Mesenchymal stem cell (in vitro differentiated cells and primary cell): Measurements from ENCODE around the gene MBD6. TPM values are rescaled to one million over a fixed set of nuclear protein-coding genes. Genes with fewer than 3 reads are reported as not detected.
A peak's percentile ranks its signal among the peaks of the same experiment; 100 is the strongest.

Experiments
- DNase-seq: peaks from one replicate; pipeline ENCODE4 v3.0.0-alpha.2; 2013
- H2AFZ ChIP-seq: one replicate; pipeline ENCODE4 v1.6.1; 2013; ENCODE audit warnings: low read depth, mild to moderate bottlenecking, control low read depth, inconsistent platforms, low read length, moderate library complexity
- H2AK5ac ChIP-seq: 2 replicates; pipeline ENCODE4 v1.6.1; 2013; ENCODE audit warnings: low read length, moderate library complexity, mild to moderate bottlenecking, inconsistent platforms; ENCODE audit not compliant: severe bottlenecking
- H2BK120ac ChIP-seq: one replicate; pipeline ENCODE4 v1.6.1; 2013; ENCODE audit warnings: low read depth, mild to moderate bottlenecking, inconsistent platforms, low read length, moderate library complexity
- H2BK12ac ChIP-seq, 2 experiments: one replicate each; pipeline ENCODE4 v1.6.1; 2013; ENCODE audit warnings: inconsistent platforms in 2 of 2, low read length in 2 of 2, mild to moderate bottlenecking in 2 of 2, moderate library complexity in 2 of 2, control low read depth in 1 of 2
- H2BK15ac ChIP-seq: one replicate; pipeline ENCODE4 v1.6.1; 2013; ENCODE audit warnings: mild to moderate bottlenecking, low read depth, inconsistent platforms; ENCODE audit not compliant: poor library complexity, severe bottlenecking
- H2BK5ac ChIP-seq: 2 replicates; pipeline ENCODE4 v1.6.1; 2013; ENCODE audit warnings: low read depth, mild to moderate bottlenecking, low read length, control low read depth, inconsistent platforms; ENCODE audit not compliant: poor library complexity, severe bottlenecking
- H3K14ac ChIP-seq, 2 experiments: one replicate each; pipeline ENCODE4 v1.6.1; 2013; ENCODE audit warnings: inconsistent platforms in 2 of 2, low read length in 2 of 2, control low read depth in 1 of 2, mild to moderate bottlenecking in 1 of 2, moderate library complexity in 1 of 2
- H3K18ac ChIP-seq, 2 experiments: one replicate each; pipeline ENCODE4 v1.6.1; 2013; ENCODE audit warnings: inconsistent platforms in 2 of 2, low read length in 2 of 2, control low read depth in 1 of 2, low read depth in 1 of 2, mild to moderate bottlenecking in 1 of 2
- H3K23ac ChIP-seq, 2 experiments: one replicate each; pipeline ENCODE4 v1.6.1; 2013; ENCODE audit warnings: inconsistent platforms in 2 of 2, low read length in 2 of 2, mild to moderate bottlenecking in 2 of 2, moderate library complexity in 2 of 2, control low read depth in 1 of 2
- H3K27ac ChIP-seq: 2 replicates; pipeline ENCODE4 v1.5.1; 2013; ENCODE audit warnings: mild to moderate bottlenecking, moderate library complexity, low read length, control low read depth, inconsistent platforms; ENCODE audit not compliant: poor library complexity, severe bottlenecking
- H3K27me3 ChIP-seq, 2 experiments: 2 replicates each; pipeline versions ENCODE4 v1.6.1 to v1.7.0; 2013; ENCODE audit warnings: low read length in 2 of 2, mild to moderate bottlenecking in 2 of 2, moderate library complexity in 2 of 2, control low read depth in 1 of 2, inconsistent platforms in 1 of 2; ENCODE audit not compliant: control insufficient read depth in 1 of 2, insufficient read depth in 1 of 2
- H3K36me3 ChIP-seq, 2 experiments: 2 replicates each; pipeline versions ENCODE4 v1.6.1 to v1.7.0; 2013; ENCODE audit warnings: low read length in 2 of 2, control low read depth in 1 of 2, inconsistent platforms in 1 of 2, low read depth in 1 of 2, mild to moderate bottlenecking in 1 of 2; ENCODE audit not compliant: insufficient read depth in 2 of 2, control insufficient read depth in 1 of 2
- H3K4ac ChIP-seq, 2 experiments: one replicate each; pipeline ENCODE4 v1.6.1; 2013; ENCODE audit warnings: inconsistent platforms in 2 of 2, low read length in 2 of 2, mild to moderate bottlenecking in 2 of 2, moderate library complexity in 2 of 2, control low read depth in 1 of 2, low read depth in 1 of 2
- H3K4me1 ChIP-seq: 2 replicates; pipeline ENCODE4 v1.6.1; 2013; ENCODE audit warnings: low read depth, low read length, control low read depth; ENCODE audit not compliant: control insufficient read depth, insufficient read depth
- H3K4me2 ChIP-seq: 2 replicates; pipeline ENCODE4 v1.6.1; 2013; ENCODE audit warnings: low read length, mild to moderate bottlenecking, inconsistent platforms; ENCODE audit not compliant: poor library complexity, severe bottlenecking
- H3K4me3 ChIP-seq, 2 experiments: 2 replicates each; pipeline versions ENCODE4 v1.5.1 to v1.7.0; 2013; ENCODE audit warnings: low read length in 2 of 2, mild to moderate bottlenecking in 2 of 2, control low read depth in 1 of 2, low read depth in 1 of 2; ENCODE audit not compliant: insufficient read depth in 1 of 2
- H3K79me1 ChIP-seq: replicated peaks from 2 replicates; pipeline ENCODE4 v1.6.1; 2013; ENCODE audit warnings: mild to moderate bottlenecking, control low read depth, low read length, inconsistent platforms; ENCODE audit not compliant: poor library complexity, severe bottlenecking
- H3K9ac ChIP-seq: 2 replicates; pipeline ENCODE4 v1.7.0; 2013; ENCODE audit warnings: mild to moderate bottlenecking, low read length, moderate library complexity
- H3K9me3 ChIP-seq: 2 replicates; pipeline ENCODE4 v1.7.0; 2013; ENCODE audit warnings: mild to moderate bottlenecking, low read length; ENCODE audit not compliant: control insufficient read depth
- H4K8ac ChIP-seq: one replicate; pipeline ENCODE4 v1.6.1; 2013; ENCODE audit warnings: inconsistent platforms, mild to moderate bottlenecking, low read length, moderate library complexity
- H4K91ac ChIP-seq: one replicate; pipeline ENCODE4 v1.6.1; 2013; ENCODE audit warnings: mild to moderate bottlenecking, low read length, inconsistent platforms
- WGBS: methylation state at CpG from one replicate; pipeline ENCODE4 v1.1.7; 2013; ENCODE audit warnings: mixed read lengths; 5-methylcytosine and 5-hydroxymethylcytosine counted together
- polyA plus RNA-seq, 2 experiments: library from polyadenylated mRNA; stranded (reverse); fragments of 200-250 nt; gene quantifications; one replicate each; pipeline ENCODE4 v1.2.3, GENCODE V29; 2013

The MBD6 gene, protein sequence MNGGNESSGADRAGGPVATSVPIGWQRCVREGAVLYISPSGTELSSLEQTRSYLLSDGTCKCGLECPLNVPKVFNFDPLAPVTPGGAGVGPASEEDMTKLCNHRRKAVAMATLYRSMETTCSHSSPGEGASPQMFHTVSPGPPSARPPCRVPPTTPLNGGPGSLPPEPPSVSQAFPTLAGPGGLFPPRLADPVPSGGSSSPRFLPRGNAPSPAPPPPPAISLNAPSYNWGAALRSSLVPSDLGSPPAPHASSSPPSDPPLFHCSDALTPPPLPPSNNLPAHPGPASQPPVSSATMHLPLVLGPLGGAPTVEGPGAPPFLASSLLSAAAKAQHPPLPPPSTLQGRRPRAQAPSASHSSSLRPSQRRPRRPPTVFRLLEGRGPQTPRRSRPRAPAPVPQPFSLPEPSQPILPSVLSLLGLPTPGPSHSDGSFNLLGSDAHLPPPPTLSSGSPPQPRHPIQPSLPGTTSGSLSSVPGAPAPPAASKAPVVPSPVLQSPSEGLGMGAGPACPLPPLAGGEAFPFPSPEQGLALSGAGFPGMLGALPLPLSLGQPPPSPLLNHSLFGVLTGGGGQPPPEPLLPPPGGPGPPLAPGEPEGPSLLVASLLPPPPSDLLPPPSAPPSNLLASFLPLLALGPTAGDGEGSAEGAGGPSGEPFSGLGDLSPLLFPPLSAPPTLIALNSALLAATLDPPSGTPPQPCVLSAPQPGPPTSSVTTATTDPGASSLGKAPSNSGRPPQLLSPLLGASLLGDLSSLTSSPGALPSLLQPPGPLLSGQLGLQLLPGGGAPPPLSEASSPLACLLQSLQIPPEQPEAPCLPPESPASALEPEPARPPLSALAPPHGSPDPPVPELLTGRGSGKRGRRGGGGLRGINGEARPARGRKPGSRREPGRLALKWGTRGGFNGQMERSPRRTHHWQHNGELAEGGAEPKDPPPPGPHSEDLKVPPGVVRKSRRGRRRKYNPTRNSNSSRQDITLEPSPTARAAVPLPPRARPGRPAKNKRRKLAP
- polyA plus RNA-seq (2013, experiment 1 of 2): 44.2 TPM
- 40.9 TPM for polyA plus RNA-seq (2013, experiment 2 of 2)

DNA sequence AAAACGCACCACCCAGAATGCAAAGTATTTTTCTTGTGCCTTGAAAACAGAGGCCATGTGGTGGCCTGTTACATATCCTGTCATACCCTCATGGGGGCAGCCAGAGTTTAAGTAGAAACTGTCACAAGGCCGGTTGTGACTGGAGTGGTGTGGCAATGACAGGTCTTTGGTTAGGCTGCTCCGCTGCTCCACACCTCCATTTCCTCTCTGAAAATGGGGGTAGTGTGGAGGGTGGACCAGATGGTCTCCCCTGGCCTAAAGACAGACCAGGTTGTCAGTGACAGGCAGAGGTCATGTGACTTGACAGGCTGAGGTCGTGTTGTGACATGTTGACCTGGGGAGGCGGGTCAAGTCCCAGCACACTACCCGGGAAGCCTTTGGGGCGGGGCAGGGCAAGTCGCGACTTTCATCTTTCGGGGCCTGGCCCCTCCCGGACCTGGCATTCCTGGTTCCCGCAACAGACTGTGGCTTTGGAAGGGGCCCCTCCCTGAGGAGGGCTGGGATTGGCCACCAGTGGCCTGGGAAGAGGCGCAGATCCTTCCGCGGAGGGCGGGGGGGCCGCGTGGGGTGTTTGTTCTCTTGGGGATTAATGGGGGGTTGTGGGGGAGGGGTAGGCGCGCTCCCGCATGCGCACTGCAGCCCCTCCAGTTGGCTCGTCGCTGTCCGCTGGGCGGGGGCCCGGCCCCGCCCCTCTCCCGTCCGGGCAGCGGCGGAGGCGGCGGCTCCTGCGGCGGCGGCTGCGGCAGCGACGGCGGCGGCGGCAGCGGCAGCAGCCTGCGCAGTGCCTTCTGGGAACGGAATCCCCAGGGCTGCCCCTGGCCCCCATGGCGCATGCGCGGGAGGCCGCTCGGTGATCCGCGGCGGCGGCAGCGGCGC, at the start of gene MBD6:
TSS of gene MBD6 (plus strand) at position 814 of the 876 bp plus-strand sequence. CDS start 1,480 bp downstream, outside the sequence.
- peak within 1 kb of the TSS; percentile 87 for H4K8ac ChIP-seq
- peak within 1 kb of the TSS; percentile 91 to 94 for H3K4ac ChIP-seq
- H2BK120ac ChIP-seq: peak within 1 kb of the TSS; percentile 98
- peaks cover 14% of the 10 kb centered on the region for H3K79me1 ChIP-seq
- H2BK12ac ChIP-seq: peak within 1 kb of the TSS; percentile 89 to 100
- H3K18ac ChIP-seq: peak within 1 kb of the TSS; percentile 97 to 98
- H3K27ac ChIP-seq: peak within 1 kb of the TSS; percentile 99
- peaks cover 39% of the 10 kb centered on the region for H3K4me1 ChIP-seq
- peak; percentile 94 for DNase-seq
- H3K4me3 ChIP-seq: peak within 1 kb of the TSS; percentile 75 to 95
- H3K36me3 ChIP-seq: peaks cover 32 to 47% of the 10 kb centered on the region in 2 experiments
- H2AK5ac ChIP-seq: peak within 1 kb of the TSS; percentile 94
- H3K9me3 ChIP-seq: no peaks in the 10 kb centered on the region
- no peaks in the 10 kb centered on the region for H3K27me3 ChIP-seq
- H4K91ac ChIP-seq: peak within 1 kb of the TSS; percentile 95
- H2BK5ac ChIP-seq: peak within 1 kb of the TSS; percentile 63
- H3K23ac ChIP-seq: peak within 1 kb of the TSS in 1 of 2 experiments; percentile 75
- peak within 1 kb of the TSS; percentile 66 for H3K4me2 ChIP-seq
- WGBS: 1% methylated on average over 12 of the region's 57 CpGs
- peak within 1 kb of the TSS in 1 of 2 experiments; percentile 19 for H3K14ac ChIP-seq
- H3K9ac ChIP-seq: peak within 1 kb of the TSS; percentile 95
- peak within 1 kb of the TSS; percentile 97 for H2BK15ac ChIP-seq
- peak within 1 kb of the TSS; percentile 55 for H2AFZ ChIP-seq

GRCh38 chr12:57473392-57473791, 49.2 kb upstream of the MBD6 start:
- H3K4me2 ChIP-seq: no peak overlapping the region

GRCh38 chr12:57473886-57474285, 48.7 kb upstream of the MBD6 start:
- Histone ChIP-seq H3K23ac (no peak overlapping the region), H2AFZ (no peak overlapping the region), H4K91ac (no peak overlapping the region), H3K4ac (no peak overlapping the region), H3K9me3 (no peaks in the 10 kb centered on the region), H4K8ac (no peak overlapping the region), H3K27ac (no peak overlapping the region), H3K18ac (no peak overlapping the region), H2BK12ac (no peak overlapping the region), H3K4me2 (no peak overlapping the region), H3K27me3 (peaks cover 86 to 98% of the 10 kb centered on the region in 2 experiments), H3K14ac (no peak overlapping the region), H2AK5ac (no peak overlapping the region), H3K9ac (no peak overlapping the region), H3K4me1 (peaks cover 14% of the 10 kb centered on the region), H2BK5ac (no peak overlapping the region), H3K36me3 (no peaks in the 10 kb centered on the region), H2BK15ac (no peak overlapping the region), H3K4me3 (no peak overlapping the region), H3K79me1 (no peaks in the 10 kb centered on the region), H2BK120ac (no peak overlapping the region)
- WGBS: 45% methylated on average over 2 of the region's 5 CpGs
- no peak for DNase-seq

More at GRCh38 chr12:57473392-57473791, 49.2 kb upstream of the MBD6 start:
- Histone ChIP-seq H3K27me3 (peaks cover 86 to 96% of the 10 kb centered on the region in 2 experiments), H3K14ac (no peak overlapping the region), H4K91ac (no peak overlapping the region), H3K36me3 (no peaks in the 10 kb centered on the region), H3K79me1 (no peaks in the 10 kb centered on the region), H2AFZ (no peak overlapping the region), H2BK120ac (no peak overlapping the region), H3K4me1 (peaks cover 14% of the 10 kb centered on the region), H3K4ac (no peak overlapping the region), H3K9ac (no peak overlapping the region), H3K4me3 (no peak overlapping the region), H3K23ac (no peak overlapping the region), H2BK15ac (no peak overlapping the region), H3K9me3 (no peaks in the 10 kb centered on the region), H3K27ac (no peak overlapping the region), H2AK5ac (no peak overlapping the region), H2BK12ac (no peak overlapping the region), H2BK5ac (no peak overlapping the region), H3K18ac (no peak overlapping the region), H4K8ac (no peak overlapping the region)
- no peak for DNase-seq
- 93% methylated on average over 2 of the region's 3 CpGs for WGBS
